MM.1S (cell line): ENCODE results near the gene SLCO4A1.

Experiments
- EZH2 ChIP-seq: fragments of 300-600 bp; sonication (generic); optimal IDR thresholded peaks from 2 replicates; pipeline ENCODE3; 2017; ENCODE audit warnings: low read depth, mild to moderate bottlenecking, antibody characterized with exemption, low read length, mixed read lengths
- EZH2phosphoT487 ChIP-seq: fragments of 300-600 bp; sonication (generic); IDR thresholded peaks from 2 replicates; pipeline ENCODE4 v1.6.1; 2018; ENCODE audit warnings: antibody characterized with exemption, low read length
- TF ChIP-seq, protein P1 (sequence below): fragments of 300-600 bp; sonication (generic); IDR thresholded peaks from 2 replicates; pipeline ENCODE4 v1.5.1; 2016; ENCODE audit warnings: antibody characterized with exemption, low read length, mixed read lengths

DNA sequence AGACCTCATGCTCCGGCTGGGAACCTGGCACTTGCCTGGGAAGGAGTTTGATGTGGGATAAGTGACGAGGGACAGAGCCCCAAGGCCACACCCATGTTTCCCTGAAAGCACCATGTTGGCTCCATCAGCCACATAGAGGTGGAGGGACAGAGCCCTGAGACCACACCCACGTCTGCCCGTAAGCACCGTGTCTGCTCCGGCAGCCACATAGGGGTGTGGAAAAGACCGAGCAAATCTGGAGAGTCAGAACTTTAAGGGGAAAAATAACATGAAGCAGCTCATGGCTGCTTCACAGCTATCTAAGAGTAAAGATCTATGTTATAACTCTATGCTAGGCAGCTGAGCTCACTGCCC is 15.3 kb downstream of the SLCO4A1 start:
- TF ChIP-seq, protein P1, sequence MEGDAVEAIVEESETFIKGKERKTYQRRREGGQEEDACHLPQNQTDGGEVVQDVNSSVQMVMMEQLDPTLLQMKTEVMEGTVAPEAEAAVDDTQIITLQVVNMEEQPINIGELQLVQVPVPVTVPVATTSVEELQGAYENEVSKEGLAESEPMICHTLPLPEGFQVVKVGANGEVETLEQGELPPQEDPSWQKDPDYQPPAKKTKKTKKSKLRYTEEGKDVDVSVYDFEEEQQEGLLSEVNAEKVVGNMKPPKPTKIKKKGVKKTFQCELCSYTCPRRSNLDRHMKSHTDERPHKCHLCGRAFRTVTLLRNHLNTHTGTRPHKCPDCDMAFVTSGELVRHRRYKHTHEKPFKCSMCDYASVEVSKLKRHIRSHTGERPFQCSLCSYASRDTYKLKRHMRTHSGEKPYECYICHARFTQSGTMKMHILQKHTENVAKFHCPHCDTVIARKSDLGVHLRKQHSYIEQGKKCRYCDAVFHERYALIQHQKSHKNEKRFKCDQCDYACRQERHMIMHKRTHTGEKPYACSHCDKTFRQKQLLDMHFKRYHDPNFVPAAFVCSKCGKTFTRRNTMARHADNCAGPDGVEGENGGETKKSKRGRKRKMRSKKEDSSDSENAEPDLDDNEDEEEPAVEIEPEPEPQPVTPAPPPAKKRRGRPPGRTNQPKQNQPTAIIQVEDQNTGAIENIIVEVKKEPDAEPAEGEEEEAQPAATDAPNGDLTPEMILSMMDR: no peak
- TF ChIP-seq EZH2 (no peak), EZH2phosphoT487 (no peak)
